Epithelial cell of proximal tubule (primary cell): ENCODE measurements around the gene NAGS. TPM values are rescaled to one million over a fixed set of nuclear protein-coding genes. Genes with fewer than 3 reads are reported as not detected.
"Not testable (repeated sequence)": the region's sequence is repeated elsewhere in the genome, so short reads cannot be mapped to it uniquely, and the experiment has no call there.

ENCODE experiments used
- DNase-seq: peaks from one replicate; pipeline ENCODE4 v3.0.0-alpha.2; 2011; ENCODE audit warnings: low read depth
- H3K4me3 ChIP-seq: 2 replicates; pipeline ENCODE4 v1.5.1; 2011; ENCODE audit warnings: low read depth, mild to moderate bottlenecking, low read length
- total RNA-seq: library from RNA; depleted of rRNA; stranded (reverse); fragments of >200 nt; gene quantifications from 2 replicates; pipeline ENCODE4 v1.2.3, GENCODE V29; 2015
- TF ChIP-seq, protein P1 (sequence below): conservative IDR thresholded peaks from 2 replicates; pipeline ENCODE4 v1.5.1; 2012; ENCODE audit warnings: low read depth, mild to moderate bottlenecking, low read length

Gene NAGS, protein sequence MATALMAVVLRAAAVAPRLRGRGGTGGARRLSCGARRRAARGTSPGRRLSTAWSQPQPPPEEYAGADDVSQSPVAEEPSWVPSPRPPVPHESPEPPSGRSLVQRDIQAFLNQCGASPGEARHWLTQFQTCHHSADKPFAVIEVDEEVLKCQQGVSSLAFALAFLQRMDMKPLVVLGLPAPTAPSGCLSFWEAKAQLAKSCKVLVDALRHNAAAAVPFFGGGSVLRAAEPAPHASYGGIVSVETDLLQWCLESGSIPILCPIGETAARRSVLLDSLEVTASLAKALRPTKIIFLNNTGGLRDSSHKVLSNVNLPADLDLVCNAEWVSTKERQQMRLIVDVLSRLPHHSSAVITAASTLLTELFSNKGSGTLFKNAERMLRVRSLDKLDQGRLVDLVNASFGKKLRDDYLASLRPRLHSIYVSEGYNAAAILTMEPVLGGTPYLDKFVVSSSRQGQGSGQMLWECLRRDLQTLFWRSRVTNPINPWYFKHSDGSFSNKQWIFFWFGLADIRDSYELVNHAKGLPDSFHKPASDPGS
- 14.1 and 21.0 TPM in 2 replicates for total RNA-seq

GRCh38 chr17:44004077-44004760, at the start of gene NAGS:
Gene NAGS, plus strand, starts transcription at chr17:44004622. Its CDS starts 42 bp downstream, at chr17:44004664.
- TF ChIP-seq, protein P1, sequence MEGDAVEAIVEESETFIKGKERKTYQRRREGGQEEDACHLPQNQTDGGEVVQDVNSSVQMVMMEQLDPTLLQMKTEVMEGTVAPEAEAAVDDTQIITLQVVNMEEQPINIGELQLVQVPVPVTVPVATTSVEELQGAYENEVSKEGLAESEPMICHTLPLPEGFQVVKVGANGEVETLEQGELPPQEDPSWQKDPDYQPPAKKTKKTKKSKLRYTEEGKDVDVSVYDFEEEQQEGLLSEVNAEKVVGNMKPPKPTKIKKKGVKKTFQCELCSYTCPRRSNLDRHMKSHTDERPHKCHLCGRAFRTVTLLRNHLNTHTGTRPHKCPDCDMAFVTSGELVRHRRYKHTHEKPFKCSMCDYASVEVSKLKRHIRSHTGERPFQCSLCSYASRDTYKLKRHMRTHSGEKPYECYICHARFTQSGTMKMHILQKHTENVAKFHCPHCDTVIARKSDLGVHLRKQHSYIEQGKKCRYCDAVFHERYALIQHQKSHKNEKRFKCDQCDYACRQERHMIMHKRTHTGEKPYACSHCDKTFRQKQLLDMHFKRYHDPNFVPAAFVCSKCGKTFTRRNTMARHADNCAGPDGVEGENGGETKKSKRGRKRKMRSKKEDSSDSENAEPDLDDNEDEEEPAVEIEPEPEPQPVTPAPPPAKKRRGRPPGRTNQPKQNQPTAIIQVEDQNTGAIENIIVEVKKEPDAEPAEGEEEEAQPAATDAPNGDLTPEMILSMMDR, result no peak
- no peak for DNase-seq
- peak within 1 kb of the TSS; percentile 84 for H3K4me3 ChIP-seq

- no peak for DNase-seq
- H3K4me3 ChIP-seq, result no peak overlapping the region
- TF ChIP-seq, protein P1, result no peak
These were observed 48.2 kb upstream of the NAGS start for GRCh38 chr17:43956222-43956621.

- TF ChIP-seq, protein P1, result no peak
- H3K4me3 ChIP-seq, result no peak overlapping the region
- DNase-seq, result no peak
These were observed 45.6 kb upstream of the NAGS start for GRCh38 chr17:43958748-43959352.

- DNase-seq, H3K4me3 ChIP-seq: not testable (repeated sequence)
These were observed 43.1 kb upstream of the NAGS start for GRCh38 chr17:43961292-43961691.

- TF ChIP-seq, protein P1, result no peak
- no peak overlapping the region for H3K4me3 ChIP-seq
- DNase-seq, result no peak
These were observed 42.5 kb upstream of the NAGS start for GRCh38 chr17:43961954-43962353.

- no peak overlapping the region for H3K4me3 ChIP-seq
- DNase-seq, result no peak
- TF ChIP-seq, protein P1, result no peak
These were observed 41.9 kb upstream of the NAGS start for GRCh38 chr17:43962479-43962878.

DNA sequence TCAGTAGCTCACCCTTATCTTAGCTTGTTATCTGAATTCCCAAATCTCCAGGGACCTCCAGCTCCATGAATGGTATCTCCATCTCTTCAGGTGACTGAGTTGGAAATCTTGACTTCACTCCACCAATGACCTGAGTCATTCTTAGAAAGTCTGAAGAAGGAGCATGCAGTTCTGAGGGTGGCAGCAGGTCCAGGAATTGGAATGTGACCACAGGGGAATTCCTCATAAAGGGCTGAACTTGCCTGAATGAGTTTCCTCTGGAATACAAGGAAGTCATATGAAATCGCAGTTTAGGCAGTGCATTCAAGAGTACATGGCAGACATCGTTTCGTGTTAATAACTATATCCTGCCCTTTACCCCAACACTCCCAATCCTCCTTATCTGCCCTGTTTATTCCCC, 38.1 kb upstream of the NAGS start:
- peak; percentile 36 for DNase-seq
- TF ChIP-seq, protein P1, result no peak
- no peak overlapping the region for H3K4me3 ChIP-seq
